MM.1S (cell line): ENCODE measurements around the gene GRPEL1.
"Not testable (repeated sequence)": the region's sequence is repeated elsewhere in the genome, so short reads cannot be mapped to it uniquely, and the experiment has no call there.

Experiments used
- DNase-seq: peaks from one replicate; pipeline ENCODE4 v3.0.0-alpha.2; 2015
- H2AFZ ChIP-seq: fragments of 300-600 bp; sonication (generic); 2 replicates; pipeline ENCODE4 v1.6.0; 2016; ENCODE audit warnings: antibody characterized with exemption, low read length
- H3F3A ChIP-seq: fragments of 300-600 bp; sonication (generic); 2 replicates; pipeline ENCODE4 v1.6.1; 2016; ENCODE audit warnings: mild to moderate bottlenecking, antibody characterized with exemption, low read length, moderate library complexity, mixed read lengths; ENCODE audit not compliant: insufficient read depth
- H3K27ac ChIP-seq: fragments of 300-600 bp; sonication (generic); 2 replicates; pipeline ENCODE4 v1.5.1; 2016; ENCODE audit warnings: mild to moderate bottlenecking, low read length
- H3K27me3 ChIP-seq: fragments of 300-600 bp; sonication (generic); replicated peaks from 2 replicates; pipeline ENCODE4 v1.6.0; 2016; ENCODE audit warnings: low read length; ENCODE audit not compliant: insufficient read depth
- H3K36me3 ChIP-seq: fragments of 300-600 bp; sonication (generic); replicated peaks from 2 replicates; pipeline ENCODE4 v1.6.1; 2016; ENCODE audit warnings: mild to moderate bottlenecking, low read length, mixed read lengths; ENCODE audit not compliant: insufficient read depth
- H3K4me1 ChIP-seq: fragments of 300-600 bp; sonication (generic); 2 replicates; pipeline ENCODE4 v1.6.1; 2016; ENCODE audit warnings: low read length, mixed read lengths
- H3K4me2 ChIP-seq: fragments of 300-600 bp; sonication (generic); 2 replicates; pipeline ENCODE4 v1.6.0; 2016; ENCODE audit warnings: low read depth, low read length
- H3K4me3 ChIP-seq: fragments of 300-600 bp; sonication (generic); 2 replicates; pipeline ENCODE4 v1.5.1; 2016; ENCODE audit warnings: low read length, mixed read lengths
- H3K79me2 ChIP-seq: fragments of 300-600 bp; sonication (generic); 2 replicates; pipeline ENCODE4 v1.6.1; 2016; ENCODE audit warnings: mixed run types, low read length, mixed read lengths
- H3K9ac ChIP-seq: fragments of 300-600 bp; sonication (generic); 2 replicates; pipeline ENCODE4 v1.6.1; 2016; ENCODE audit warnings: low read length, mixed read lengths
- H3K9me2 ChIP-seq: fragments of 300-600 bp; sonication (generic); replicated peaks from 2 replicates; pipeline ENCODE4 v1.6.1; 2016; ENCODE audit warnings: mild to moderate bottlenecking, low read length, mixed read lengths; ENCODE audit not compliant: insufficient read depth
- H3K9me3 ChIP-seq: fragments of 300-600 bp; sonication (generic); replicated peaks from 2 replicates; pipeline ENCODE4 v1.6.1; 2016; ENCODE audit warnings: mild to moderate bottlenecking, low read length, mixed read lengths; ENCODE audit not compliant: insufficient read depth
- H4K20me1 ChIP-seq: fragments of 300-600 bp; sonication (generic); 2 replicates; pipeline ENCODE4 v1.6.1; 2016; ENCODE audit warnings: mild to moderate bottlenecking, low read length, moderate library complexity, mixed read lengths; ENCODE audit not compliant: insufficient read depth
- EZH2 ChIP-seq: fragments of 300-600 bp; sonication (generic); optimal IDR thresholded peaks from 2 replicates; pipeline ENCODE3; 2017; ENCODE audit warnings: low read depth, mild to moderate bottlenecking, antibody characterized with exemption, low read length, mixed read lengths
- EZH2phosphoT487 ChIP-seq: fragments of 300-600 bp; sonication (generic); IDR thresholded peaks from 2 replicates; pipeline ENCODE4 v1.6.1; 2018; ENCODE audit warnings: antibody characterized with exemption, low read length
- TF ChIP-seq, protein P1 (sequence below): fragments of 300-600 bp; sonication (generic); IDR thresholded peaks from 2 replicates; pipeline ENCODE4 v1.5.1; 2016; ENCODE audit warnings: antibody characterized with exemption, low read length, mixed read lengths

The GRPEL1 gene

DNA sequence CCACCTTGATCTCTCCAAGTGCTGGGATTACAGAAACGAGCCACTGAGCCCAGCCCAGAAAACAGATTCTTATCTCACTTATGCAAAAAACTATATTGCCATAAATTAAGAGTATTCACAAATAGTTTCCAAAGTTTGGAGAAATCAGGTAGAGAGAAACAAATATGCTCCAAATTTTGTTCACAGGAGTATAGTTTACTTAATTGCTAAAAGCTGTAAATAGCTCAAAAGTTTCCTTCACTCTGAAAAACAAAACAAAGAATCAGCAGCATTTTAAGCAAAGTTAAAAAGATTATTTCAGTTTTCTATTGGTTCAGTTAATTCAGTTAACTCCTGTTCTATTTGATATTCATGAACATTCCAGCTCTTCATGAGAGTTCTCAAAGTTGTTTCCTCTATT, 18.5 kb upstream of the GRPEL1 start:
- no peak overlapping the region for H2AFZ ChIP-seq
- H3K4me3 ChIP-seq = no peak overlapping the region
- no peaks in the 10 kb centered on the region; the same call in 1 of the 2 replicates for H3K4me1 ChIP-seq
- no peak for DNase-seq
- H3K27ac ChIP-seq = no peak overlapping the region
- H3K79me2 ChIP-seq = no peaks in the 10 kb centered on the region
- H4K20me1 ChIP-seq = no peaks in the 10 kb centered on the region
- H3F3A ChIP-seq = no peaks in the 10 kb centered on the region
- H3K27me3 ChIP-seq = peaks cover 19% of the 10 kb centered on the region
- H3K9ac ChIP-seq = no peak overlapping the region
- no peaks in the 10 kb centered on the region for H3K36me3 ChIP-seq
- H3K9me2 ChIP-seq = no peaks in the 10 kb centered on the region
- H3K4me2 ChIP-seq = no peak overlapping the region
- H3K9me3 ChIP-seq = no peaks in the 10 kb centered on the region
- TF ChIP-seq EZH2phosphoT487 = no peak
- TF ChIP-seq EZH2 = no peak
- TF ChIP-seq, protein P1, sequence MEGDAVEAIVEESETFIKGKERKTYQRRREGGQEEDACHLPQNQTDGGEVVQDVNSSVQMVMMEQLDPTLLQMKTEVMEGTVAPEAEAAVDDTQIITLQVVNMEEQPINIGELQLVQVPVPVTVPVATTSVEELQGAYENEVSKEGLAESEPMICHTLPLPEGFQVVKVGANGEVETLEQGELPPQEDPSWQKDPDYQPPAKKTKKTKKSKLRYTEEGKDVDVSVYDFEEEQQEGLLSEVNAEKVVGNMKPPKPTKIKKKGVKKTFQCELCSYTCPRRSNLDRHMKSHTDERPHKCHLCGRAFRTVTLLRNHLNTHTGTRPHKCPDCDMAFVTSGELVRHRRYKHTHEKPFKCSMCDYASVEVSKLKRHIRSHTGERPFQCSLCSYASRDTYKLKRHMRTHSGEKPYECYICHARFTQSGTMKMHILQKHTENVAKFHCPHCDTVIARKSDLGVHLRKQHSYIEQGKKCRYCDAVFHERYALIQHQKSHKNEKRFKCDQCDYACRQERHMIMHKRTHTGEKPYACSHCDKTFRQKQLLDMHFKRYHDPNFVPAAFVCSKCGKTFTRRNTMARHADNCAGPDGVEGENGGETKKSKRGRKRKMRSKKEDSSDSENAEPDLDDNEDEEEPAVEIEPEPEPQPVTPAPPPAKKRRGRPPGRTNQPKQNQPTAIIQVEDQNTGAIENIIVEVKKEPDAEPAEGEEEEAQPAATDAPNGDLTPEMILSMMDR = no peak

DNA sequence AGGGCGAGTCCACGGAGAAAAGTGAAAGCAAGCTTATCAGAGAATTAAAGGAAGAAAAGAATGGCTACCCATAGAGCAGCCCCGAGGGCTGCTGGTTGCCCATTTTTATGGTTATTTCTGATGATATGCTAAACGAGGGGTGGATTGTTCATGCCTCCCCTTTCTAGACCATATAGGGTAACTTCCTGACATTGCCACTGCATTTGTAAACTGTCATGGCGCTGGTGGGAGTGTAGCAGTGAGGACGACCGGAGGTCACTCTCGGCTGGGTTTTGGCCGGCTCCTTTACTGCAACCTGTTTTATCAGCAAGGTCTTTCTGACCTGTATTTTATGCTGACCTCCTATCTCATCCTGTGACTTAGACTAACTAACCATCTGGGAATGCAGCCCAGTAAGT, 16.7 kb upstream of the GRPEL1 start:
- peak overlapping the region; percentile 24; the same call in 1 of the 2 replicates for H3K4me3 ChIP-seq
- H3K36me3 ChIP-seq, H3K9me2 ChIP-seq, H3K79me2 ChIP-seq, H3K9ac ChIP-seq, H4K20me1 ChIP-seq, H3F3A ChIP-seq, H3K27ac ChIP-seq, DNase-seq, H3K4me1 ChIP-seq, H3K9me3 ChIP-seq: not testable (repeated sequence)
- H3K4me2 ChIP-seq = peak overlapping the region; percentile 61
- H3K27me3 ChIP-seq = peaks cover 19% of the 10 kb centered on the region
- H2AFZ ChIP-seq = peak overlapping the region; percentile 54; the same call in 1 of the 2 replicates

DNA sequence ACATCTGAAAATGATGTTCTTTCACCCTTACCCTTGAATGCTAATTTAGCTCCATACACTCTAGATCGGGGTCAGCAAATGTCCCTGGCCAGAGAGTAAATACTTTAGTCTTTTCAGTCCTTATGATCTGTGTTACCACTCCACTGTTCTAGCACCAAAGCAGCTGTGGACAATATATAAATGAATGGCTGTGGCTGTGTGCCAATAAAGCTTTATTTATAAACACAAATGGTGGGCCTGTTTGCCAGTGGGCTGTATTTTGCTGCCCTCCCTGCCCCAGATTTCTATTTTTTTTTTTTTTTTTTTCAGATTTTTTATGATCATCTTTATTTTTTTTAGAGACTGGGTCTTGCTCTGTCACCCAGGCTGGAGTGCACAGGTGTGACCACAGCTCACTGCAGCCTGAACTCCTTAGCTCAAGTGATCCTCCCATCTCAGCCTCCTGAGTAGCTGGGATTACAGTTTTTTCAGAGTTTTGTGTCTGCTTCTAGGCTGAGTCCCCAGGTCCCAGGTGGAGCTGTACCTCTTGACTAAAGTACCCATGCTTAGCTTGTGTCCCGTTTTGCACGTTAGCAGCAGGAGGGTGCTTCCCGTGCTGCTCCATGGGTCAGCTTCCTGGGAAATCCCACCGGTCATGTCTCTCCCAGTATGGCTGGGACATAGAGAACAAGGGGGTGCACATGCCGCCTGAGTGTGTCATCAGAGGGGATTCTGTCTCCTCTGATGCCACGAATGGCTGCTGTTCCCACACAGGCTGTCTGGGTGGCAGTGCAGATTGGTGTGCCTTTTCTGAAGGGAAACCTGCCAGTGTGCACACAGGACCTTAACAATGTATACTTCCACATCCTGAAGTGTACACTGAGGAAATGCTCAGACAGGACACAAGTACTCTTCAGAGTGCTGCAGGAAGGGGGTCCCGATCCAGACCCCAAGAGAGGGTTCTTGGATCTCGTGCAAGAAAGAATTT, 16.0 kb upstream of the GRPEL1 start:
- no peak for DNase-seq
- Histone ChIP-seq H3K9me3 (no peaks in the 10 kb centered on the region), H3K4me2 (peak overlapping the region; percentile 61), H3K27ac (no peak overlapping the region), H3K4me1 (no peaks in the 10 kb centered on the region; the same call in 1 of the 2 replicates), H3K4me3 (peak overlapping the region; percentile 24; the same call in 1 of the 2 replicates), H2AFZ (peak overlapping the region; percentile 54; the same call in 1 of the 2 replicates), H3K27me3 (peaks cover 19% of the 10 kb centered on the region), H4K20me1 (no peaks in the 10 kb centered on the region), H3K9me2 (no peaks in the 10 kb centered on the region), H3F3A (no peaks in the 10 kb centered on the region), H3K36me3 (no peaks in the 10 kb centered on the region), H3K9ac (no peak overlapping the region; the same call in 1 of the 2 replicates), H3K79me2 (no peaks in the 10 kb centered on the region)
- TF ChIP-seq EZH2 (no peak), EZH2phosphoT487 (no peak)
- TF ChIP-seq, protein P1 = no peak

DNA sequence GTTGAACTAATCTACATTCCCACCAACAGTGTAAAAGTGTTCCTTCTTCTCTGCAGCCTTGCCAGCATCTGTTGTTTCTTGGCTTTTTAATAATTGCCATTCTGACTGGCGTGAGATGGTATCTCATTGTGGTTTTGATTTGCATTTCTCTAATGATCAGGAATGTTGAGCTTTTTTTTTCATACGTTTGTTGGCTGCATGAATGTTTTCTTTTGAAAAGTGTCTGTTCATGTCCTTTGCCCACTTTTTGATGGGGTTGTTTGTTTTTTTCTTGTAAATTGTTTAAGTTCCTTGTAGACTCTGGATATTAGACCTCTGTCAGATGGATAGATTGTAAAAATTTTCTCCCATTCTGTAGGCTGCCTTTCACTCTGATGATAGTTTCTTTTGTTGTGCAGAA, 12.0 kb upstream of the GRPEL1 start:
- DNase-seq, H3K79me2 ChIP-seq: not testable (repeated sequence)

DNA sequence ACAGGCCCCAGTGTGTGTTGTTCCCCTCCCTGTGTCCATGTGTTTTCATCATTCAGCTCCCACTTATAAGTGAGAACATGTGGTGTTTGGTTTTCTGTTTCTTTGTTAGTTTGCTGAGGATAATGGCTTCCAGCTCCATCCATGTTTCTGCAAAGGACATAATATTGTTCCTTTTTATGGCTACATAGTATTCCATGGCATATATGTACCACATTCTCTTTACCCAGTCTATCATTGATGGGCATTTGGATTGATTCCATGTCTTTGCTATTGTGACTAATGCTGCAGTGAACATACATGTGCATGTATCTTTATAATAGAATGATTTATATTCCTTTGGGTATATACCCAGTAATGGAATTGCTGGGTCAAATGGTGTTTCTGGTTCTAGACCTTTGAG, 11.6 kb upstream of the GRPEL1 start:
- peaks cover 17% of the 10 kb centered on the region for H3K27me3 ChIP-seq
- not testable (repeated sequence) for H3K36me3 ChIP-seq, H3K4me1 ChIP-seq, H3K9me2 ChIP-seq, H3K27ac ChIP-seq, DNase-seq, H3K4me3 ChIP-seq, H2AFZ ChIP-seq, H3K79me2 ChIP-seq, H3F3A ChIP-seq, H3K9ac ChIP-seq, H3K4me2 ChIP-seq, H3K9me3 ChIP-seq, H4K20me1 ChIP-seq

More for the DNA sequence above, 12.0 kb upstream of the GRPEL1 start:
- H3F3A ChIP-seq, H3K4me2 ChIP-seq, H3K4me1 ChIP-seq, H2AFZ ChIP-seq, H3K9me3 ChIP-seq, H4K20me1 ChIP-seq, H3K36me3 ChIP-seq, H3K9me2 ChIP-seq, H3K9ac ChIP-seq, H3K27ac ChIP-seq, H3K4me3 ChIP-seq: not testable (repeated sequence)
- peaks cover 17% of the 10 kb centered on the region for H3K27me3 ChIP-seq
